ENCODE results near the gene TDRD6. TPM values are rescaled to one million over a fixed set of nuclear protein-coding genes. Genes with fewer than 3 reads are reported as not detected.
A peak's percentile ranks its signal among the peaks of the same experiment; 100 is the strongest.

TDRD6 gene
- total RNA-seq, 1 donor from 2014 or later, result 0.07 TPM

DNA sequence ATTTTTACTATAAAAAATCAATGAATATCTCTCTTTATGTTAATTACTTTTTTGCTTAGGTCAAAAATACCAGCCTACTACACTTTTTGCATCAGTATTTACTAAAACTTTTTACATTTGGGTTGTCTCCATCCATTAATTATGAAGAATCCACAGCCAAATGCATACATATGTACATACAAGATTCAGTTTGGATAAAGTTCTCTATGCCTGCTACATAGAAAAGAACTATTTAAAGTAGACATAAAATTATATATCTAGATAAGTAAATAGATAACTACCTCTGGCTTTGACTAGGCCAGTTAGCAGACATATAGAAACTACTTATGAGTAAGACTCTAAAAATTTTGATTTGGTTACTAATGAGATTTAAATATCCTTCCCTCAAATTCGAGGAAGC lies 12.3 kb downstream of the TDRD6 start:
- Mint-ChIP-seq H3K4me1 (ENCODE audit: low read depth) (no peaks in the 10 kb centered on the region), H3K27ac (ENCODE audit: unreplicated experiment) (no peak overlapping the region), H3K4me3 (ENCODE audit: unreplicated experiment) (no peak overlapping the region), H3K27me3 (ENCODE audit: low read depth) (peaks cover 26% of the 10 kb centered on the region), H3K9me3 (ENCODE audit: low read depth) (no peaks in the 10 kb centered on the region), H3K36me3 (ENCODE audit: low read depth) (no peaks in the 10 kb centered on the region)
- TF ChIP-seq, protein P1, sequence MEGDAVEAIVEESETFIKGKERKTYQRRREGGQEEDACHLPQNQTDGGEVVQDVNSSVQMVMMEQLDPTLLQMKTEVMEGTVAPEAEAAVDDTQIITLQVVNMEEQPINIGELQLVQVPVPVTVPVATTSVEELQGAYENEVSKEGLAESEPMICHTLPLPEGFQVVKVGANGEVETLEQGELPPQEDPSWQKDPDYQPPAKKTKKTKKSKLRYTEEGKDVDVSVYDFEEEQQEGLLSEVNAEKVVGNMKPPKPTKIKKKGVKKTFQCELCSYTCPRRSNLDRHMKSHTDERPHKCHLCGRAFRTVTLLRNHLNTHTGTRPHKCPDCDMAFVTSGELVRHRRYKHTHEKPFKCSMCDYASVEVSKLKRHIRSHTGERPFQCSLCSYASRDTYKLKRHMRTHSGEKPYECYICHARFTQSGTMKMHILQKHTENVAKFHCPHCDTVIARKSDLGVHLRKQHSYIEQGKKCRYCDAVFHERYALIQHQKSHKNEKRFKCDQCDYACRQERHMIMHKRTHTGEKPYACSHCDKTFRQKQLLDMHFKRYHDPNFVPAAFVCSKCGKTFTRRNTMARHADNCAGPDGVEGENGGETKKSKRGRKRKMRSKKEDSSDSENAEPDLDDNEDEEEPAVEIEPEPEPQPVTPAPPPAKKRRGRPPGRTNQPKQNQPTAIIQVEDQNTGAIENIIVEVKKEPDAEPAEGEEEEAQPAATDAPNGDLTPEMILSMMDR (IDR thresholded peaks at IDR 0.05), result no peak
- DNase-seq (ENCODE audit: low spot score), result no peak

DNA sequence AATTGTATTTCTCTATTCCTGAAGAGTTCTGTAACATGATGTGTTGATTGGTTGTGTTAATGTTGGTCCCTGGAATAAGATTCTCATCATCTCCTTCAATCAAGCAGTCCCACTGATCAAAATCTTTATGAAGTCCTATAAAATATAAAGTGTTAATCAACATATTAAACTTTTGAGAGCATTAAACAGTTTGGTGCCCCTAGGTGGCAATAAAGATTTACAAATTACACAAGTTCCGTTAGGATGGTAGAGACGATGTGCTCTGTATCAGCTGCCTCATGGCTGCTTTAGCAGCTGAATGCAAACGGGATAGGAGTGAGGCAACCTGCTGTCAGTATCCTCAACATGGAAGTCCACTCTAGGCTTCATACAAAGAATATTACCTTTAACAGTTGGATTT lies 16.9 kb downstream of the TDRD6 start:
- H3K36me3 Mint-ChIP-seq (ENCODE audit: low read depth), result no peaks in the 10 kb centered on the region
- H3K27ac Mint-ChIP-seq (ENCODE audit: unreplicated experiment), result no peak overlapping the region
- H3K27me3 Mint-ChIP-seq (ENCODE audit: low read depth), result peaks cover 31% of the 10 kb centered on the region
- no peak overlapping the region for H3K4me3 Mint-ChIP-seq (ENCODE audit: unreplicated experiment)
- H3K9me3 Mint-ChIP-seq (ENCODE audit: low read depth), result no peaks in the 10 kb centered on the region
- no peak for DNase-seq (ENCODE audit: low spot score)
- H3K4me1 Mint-ChIP-seq (ENCODE audit: low read depth), result no peaks in the 10 kb centered on the region
- TF ChIP-seq, protein P1 (IDR thresholded peaks at IDR 0.05), result peak; percentile 76

DNA sequence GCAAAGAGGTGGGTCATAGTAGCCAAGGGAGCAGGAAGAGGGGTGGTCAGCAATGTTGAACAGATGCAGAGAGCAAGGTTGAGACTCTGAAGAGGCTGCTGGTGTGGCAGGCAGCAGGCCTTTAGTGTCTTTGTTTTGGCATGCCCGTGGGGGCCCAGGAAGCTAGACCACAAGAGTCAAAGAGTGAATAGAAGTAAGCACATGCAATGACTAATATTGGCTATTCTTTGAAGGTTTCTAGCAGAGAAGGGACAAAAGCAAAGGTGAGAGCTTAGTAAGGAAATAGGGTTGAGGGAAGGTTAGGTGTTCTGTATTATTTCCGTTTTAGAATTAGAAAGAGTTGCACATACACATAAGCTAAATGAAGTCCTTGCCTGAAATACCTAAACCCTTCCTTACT lies 18.8 kb downstream of the TDRD6 start:
- TF ChIP-seq, protein P1 (IDR thresholded peaks at IDR 0.05), result no peak
- no peak overlapping the region for H3K4me3 Mint-ChIP-seq (ENCODE audit: unreplicated experiment)
- H3K9me3 Mint-ChIP-seq (ENCODE audit: low read depth), result no peaks in the 10 kb centered on the region
- no peaks in the 10 kb centered on the region for H3K36me3 Mint-ChIP-seq (ENCODE audit: low read depth)
- no peaks in the 10 kb centered on the region for H3K4me1 Mint-ChIP-seq (ENCODE audit: low read depth)
- no peak for DNase-seq (ENCODE audit: low spot score)
- H3K27me3 Mint-ChIP-seq (ENCODE audit: low read depth), result peaks cover 27% of the 10 kb centered on the region
- no peak overlapping the region for H3K27ac Mint-ChIP-seq (ENCODE audit: unreplicated experiment)

DNA sequence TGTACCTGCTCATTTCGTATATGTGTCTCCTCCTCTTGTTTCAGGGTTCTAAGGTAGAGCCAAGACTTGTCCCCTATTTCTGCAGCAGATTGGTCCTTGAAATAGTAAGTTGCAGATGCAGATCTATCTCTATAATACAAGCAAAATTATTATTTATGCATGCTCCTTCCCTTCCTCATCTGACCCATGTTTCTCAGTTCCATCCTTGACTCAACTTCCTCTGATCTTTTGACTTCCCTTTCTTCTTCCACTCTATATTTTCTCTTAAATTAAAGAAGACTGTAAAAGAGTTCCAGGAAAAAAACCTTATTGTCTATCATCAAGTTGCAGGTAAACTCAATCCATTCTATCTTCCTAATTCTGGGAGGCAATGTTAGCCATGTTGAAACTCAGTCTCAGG lies 23.8 kb downstream of the TDRD6 start:
- Mint-ChIP-seq H3K4me3 (ENCODE audit: unreplicated experiment) (no peak overlapping the region), H3K27me3 (ENCODE audit: low read depth) (peaks cover 5% of the 10 kb centered on the region), H3K4me1 (ENCODE audit: low read depth) (no peaks in the 10 kb centered on the region), H3K9me3 (ENCODE audit: low read depth) (no peaks in the 10 kb centered on the region), H3K36me3 (ENCODE audit: low read depth) (no peaks in the 10 kb centered on the region), H3K27ac (ENCODE audit: unreplicated experiment) (no peak overlapping the region)
- TF ChIP-seq, protein P1 (IDR thresholded peaks at IDR 0.05), result no peak
- DNase-seq (ENCODE audit: low spot score), result no peak

DNA sequence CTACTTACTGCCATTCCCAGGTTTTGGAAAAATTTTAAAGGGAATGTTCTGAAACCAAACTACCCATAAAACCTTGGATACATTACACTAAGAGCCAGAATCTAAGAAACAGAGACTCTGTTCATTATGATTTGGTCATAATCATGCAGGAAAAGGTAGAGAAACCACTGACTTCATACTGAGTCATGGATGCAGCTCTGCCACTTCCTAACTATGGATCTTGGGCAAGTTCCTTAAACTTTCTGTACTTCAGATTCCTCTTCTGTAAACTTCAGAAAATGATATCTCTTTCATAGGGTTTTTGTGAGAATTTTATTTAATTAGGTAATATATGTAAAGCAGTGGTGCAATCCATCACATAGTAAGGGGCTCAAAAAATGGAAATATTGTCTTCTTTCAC lies 27.5 kb downstream of the TDRD6 start:
- no peaks in the 10 kb centered on the region for H3K9me3 Mint-ChIP-seq (ENCODE audit: low read depth)
- TF ChIP-seq, protein P1 (IDR thresholded peaks at IDR 0.05), result no peak
- peaks cover 13% of the 10 kb centered on the region for H3K27me3 Mint-ChIP-seq (ENCODE audit: low read depth)
- H3K36me3 Mint-ChIP-seq (ENCODE audit: low read depth), result peaks cover 2% of the 10 kb centered on the region
- no peaks in the 10 kb centered on the region for H3K4me1 Mint-ChIP-seq (ENCODE audit: low read depth)
- no peak overlapping the region for H3K27ac Mint-ChIP-seq (ENCODE audit: unreplicated experiment)
- no peak for DNase-seq (ENCODE audit: low spot score)
- H3K4me3 Mint-ChIP-seq (ENCODE audit: unreplicated experiment), result no peak overlapping the region

Data from chondrocyte (in vitro differentiated cells).